Measurements from ENCODE around the gene LENG8. TPM values are rescaled to one million over a fixed set of nuclear protein-coding genes. Genes with fewer than 3 reads are reported as not detected.

The LENG8 gene
- total and polyA plus RNA-seq, 10 of the 15 experiments (the other 5 are each of a cell fraction or from before 2014, with no cell fraction given), result 2.3 to 145 (median 34.4) TPM

GRCh38 chr19:54452626-54453025 is 3.6 kb downstream of the LENG8 start (continued):
- TF ChIP-seq ZNF384 (IDR thresholded peaks at IDR 0.05; ENCODE audit: borderline replicate concordance, low read depth, low read length), result no peak
- TF ChIP-seq NFYB (IDR thresholded peaks at IDR 0.05; ENCODE audit: insufficient read depth, low read depth, low read length), result no peak
- TF ChIP-seq, protein P1, sequence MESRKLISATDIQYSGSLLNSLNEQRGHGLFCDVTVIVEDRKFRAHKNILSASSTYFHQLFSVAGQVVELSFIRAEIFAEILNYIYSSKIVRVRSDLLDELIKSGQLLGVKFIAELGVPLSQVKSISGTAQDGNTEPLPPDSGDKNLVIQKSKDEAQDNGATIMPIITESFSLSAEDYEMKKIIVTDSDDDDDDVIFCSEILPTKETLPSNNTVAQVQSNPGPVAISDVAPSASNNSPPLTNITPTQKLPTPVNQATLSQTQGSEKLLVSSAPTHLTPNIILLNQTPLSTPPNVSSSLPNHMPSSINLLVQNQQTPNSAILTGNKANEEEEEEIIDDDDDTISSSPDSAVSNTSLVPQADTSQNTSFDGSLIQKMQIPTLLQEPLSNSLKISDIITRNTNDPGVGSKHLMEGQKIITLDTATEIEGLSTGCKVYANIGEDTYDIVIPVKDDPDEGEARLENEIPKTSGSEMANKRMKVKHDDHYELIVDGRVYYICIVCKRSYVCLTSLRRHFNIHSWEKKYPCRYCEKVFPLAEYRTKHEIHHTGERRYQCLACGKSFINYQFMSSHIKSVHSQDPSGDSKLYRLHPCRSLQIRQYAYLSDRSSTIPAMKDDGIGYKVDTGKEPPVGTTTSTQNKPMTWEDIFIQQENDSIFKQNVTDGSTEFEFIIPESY (IDR thresholded peaks at IDR 0.05), result no peak
- no peak for TF ChIP-seq IRF4 (IDR thresholded peaks at IDR 0.05; ENCODE audit: low read depth, low read length)
- TF ChIP-seq PAX8 (IDR thresholded peaks at IDR 0.05), result no peak
- TF ChIP-seq IRF5 (IDR thresholded peaks at IDR 0.05; ENCODE audit: borderline replicate concordance), result no peak
- TF ChIP-seq YBX1 (IDR thresholded peaks at IDR 0.05), result no peak
- TF ChIP-seq NR2C2 (IDR thresholded peaks at IDR 0.05; ENCODE audit: borderline replicate concordance, control insufficient read depth, insufficient read length, low read depth), result no peak
- TF ChIP-seq SPI1 (IDR thresholded peaks at IDR 0.05; ENCODE audit: borderline replicate concordance, insufficient read depth, low read depth, low read length), result no peak
- TF ChIP-seq ZNF274 (IDR thresholded peaks at IDR 0.05; ENCODE audit: insufficient read depth, insufficient read length), result no peak
- TF ChIP-seq, protein P2, sequence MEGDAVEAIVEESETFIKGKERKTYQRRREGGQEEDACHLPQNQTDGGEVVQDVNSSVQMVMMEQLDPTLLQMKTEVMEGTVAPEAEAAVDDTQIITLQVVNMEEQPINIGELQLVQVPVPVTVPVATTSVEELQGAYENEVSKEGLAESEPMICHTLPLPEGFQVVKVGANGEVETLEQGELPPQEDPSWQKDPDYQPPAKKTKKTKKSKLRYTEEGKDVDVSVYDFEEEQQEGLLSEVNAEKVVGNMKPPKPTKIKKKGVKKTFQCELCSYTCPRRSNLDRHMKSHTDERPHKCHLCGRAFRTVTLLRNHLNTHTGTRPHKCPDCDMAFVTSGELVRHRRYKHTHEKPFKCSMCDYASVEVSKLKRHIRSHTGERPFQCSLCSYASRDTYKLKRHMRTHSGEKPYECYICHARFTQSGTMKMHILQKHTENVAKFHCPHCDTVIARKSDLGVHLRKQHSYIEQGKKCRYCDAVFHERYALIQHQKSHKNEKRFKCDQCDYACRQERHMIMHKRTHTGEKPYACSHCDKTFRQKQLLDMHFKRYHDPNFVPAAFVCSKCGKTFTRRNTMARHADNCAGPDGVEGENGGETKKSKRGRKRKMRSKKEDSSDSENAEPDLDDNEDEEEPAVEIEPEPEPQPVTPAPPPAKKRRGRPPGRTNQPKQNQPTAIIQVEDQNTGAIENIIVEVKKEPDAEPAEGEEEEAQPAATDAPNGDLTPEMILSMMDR (IDR thresholded peaks at IDR 0.05 in 2 of 3, conservative IDR thresholded peaks at IDR 0.05 in 1 of 3; ENCODE audit: control insufficient read depth in 2 of 3, extremely low read depth in 1 of 3, insufficient read depth in 1 of 3, low read depth in 3 of 3, low read length in 3 of 3), result no peak

All from GM12878 (cell line).